Mucosa of descending colon (tissue), 3 donors: ENCODE results near the gene ABLIM2. TPM values are rescaled to one million over a fixed set of nuclear protein-coding genes. Genes with fewer than 3 reads are reported as not detected.

Experiments
- ATAC-seq: fragments of 200-7000 bp; cut with Tn5 transposase; one replicate; pipeline ENCODE4 v1.9.1; 2020; ENCODE audit warnings: mild to moderate bottlenecking, moderate library complexity
- DNase-seq, 3 donors: peaks; one replicate each; pipeline ENCODE4 v3.0.0-alpha.2; 2020
- H3K36me3 ChIP-seq: fragments of 200-600 bp; one replicate; pipeline ENCODE4 v1.8.0; 2021; ENCODE audit warnings: low read depth, mild to moderate bottlenecking
- H3K4me1 ChIP-seq: fragments of 200-600 bp; one replicate; pipeline ENCODE4 v1.8.0; 2021; ENCODE audit warnings: low read depth, mild to moderate bottlenecking
- H3K4me3 ChIP-seq: fragments of 200-600 bp; one replicate; pipeline ENCODE4 v1.8.0; 2021; ENCODE audit warnings: mild to moderate bottlenecking
- H3K9me3 ChIP-seq: fragments of 200-600 bp; one replicate; pipeline ENCODE4 v1.8.0; 2021; ENCODE audit warnings: mild to moderate bottlenecking
- CTCF ChIP-seq: fragments of 200-600 bp; IDR thresholded peaks from one replicate; pipeline ENCODE4 v1.8.0; 2022; ENCODE audit warnings: antibody characterized with exemption, mild to moderate bottlenecking
- intact Hi-C, 2 donors: fragments of 100-400 bp; cut with DNase I in 1 of 2; cut with micrococcal nuclease in 1 of 2; formaldehyde crosslinking; loops; one replicate each; pipeline versions ENCODE4 v1.11.0 to v1.11.1; 2022; cut with DNase I, micrococcal nuclease
- total RNA-seq, 3 donors: library from RNA; stranded (reverse); fragmentation: NEBNext Ultra II Directional in 2 of 3; extraction: Animal tissue kit (Norgen Biotek cat#: 25700) in 2 of 3; gene quantifications; one replicate each; pipeline versions ENCODE4 v1.2.1 to v1.2.4, GENCODE V29; 2021 to 2023
- donor health status: DM: no; HTN: no; CAD: no; lungs with moderate emphysema.
- donor health status: DM: no; HTN: no; CAD: no.
- donor health status: DM: no; HTN: yes; CAD: no.

Gene ABLIM2
- total RNA-seq, 3 donors from 2014 or later: 15.0 to 15.8 (median 15.5) TPM

- DNase-seq: no peak
- intact Hi-C loops: no loop called here
- no peak for TF ChIP-seq CTCF
- no peaks in the 10 kb centered on the region for H3K9me3 ChIP-seq
- peaks cover 18% of the 10 kb centered on the region for H3K4me1 ChIP-seq
- no peak for ATAC-seq
- no peaks in the 10 kb centered on the region for H3K36me3 ChIP-seq
- H3K4me3 ChIP-seq: no peak overlapping the region
Measured at GRCh38 chr4:8184061-8184460, 25.4 kb upstream of the ABLIM2 start.

- DNase-seq (peak; percentile 93 to 96 (median 95)), ATAC-seq (peak; percentile 92)
- Histone ChIP-seq H3K4me3 (no peak overlapping the region), H3K36me3 (no peaks in the 10 kb centered on the region), H3K4me1 (peaks cover 18% of the 10 kb centered on the region), H3K9me3 (no peaks in the 10 kb centered on the region)
- intact Hi-C loops: no loop called here
- TF ChIP-seq CTCF: no peak
Measured at GRCh38 chr4:8182858-8183725, 24.5 kb upstream of the ABLIM2 start.

GRCh38 chr4:8182294-8182693, 23.7 kb upstream of the ABLIM2 start:
- peak in 1 of 3 donors; percentile 29 for DNase-seq
- no peak for TF ChIP-seq CTCF
- peak; percentile 7 for ATAC-seq
- intact Hi-C loops: no loop called here
- Histone ChIP-seq H3K9me3 (no peaks in the 10 kb centered on the region), H3K36me3 (no peaks in the 10 kb centered on the region), H3K4me3 (no peak overlapping the region), H3K4me1 (peaks cover 18% of the 10 kb centered on the region)

- Histone ChIP-seq H3K36me3 (no peaks in the 10 kb centered on the region), H3K4me3 (no peak overlapping the region), H3K4me1 (peaks cover 18% of the 10 kb centered on the region), H3K9me3 (no peaks in the 10 kb centered on the region)
- ATAC-seq (peak; percentile 81), DNase-seq (peak in 2 of 3 donors; percentile 78)
- intact Hi-C loops: no loop called here
- no peak for TF ChIP-seq CTCF
Measured at GRCh38 chr4:8181844-8182243, 23.2 kb upstream of the ABLIM2 start.

GRCh38 chr4:8181119-8181518, 22.5 kb upstream of the ABLIM2 start:
- H3K4me1 ChIP-seq: peaks cover 18% of the 10 kb centered on the region
- no peak for DNase-seq
- intact Hi-C loops: no loop called here
- no peak for ATAC-seq
- no peaks in the 10 kb centered on the region for H3K36me3 ChIP-seq
- H3K9me3 ChIP-seq: no peaks in the 10 kb centered on the region
- no peak for TF ChIP-seq CTCF
- no peak overlapping the region for H3K4me3 ChIP-seq
